ACC112 (cell line): ENCODE results near the gene APOD.
A peak's percentile ranks its signal among the peaks of the same experiment; 100 is the strongest.

Source experiments
- H2AFZ ChIP-seq: fragments of 200-600 bp; sonication (generic); one replicate; pipeline ENCODE4 v1.6.0; 2017; ENCODE audit warnings: antibody characterized with exemption, low read length; ENCODE audit not compliant: unreplicated experiment
- H3K27ac ChIP-seq: fragments of 200-600 bp; sonication (generic); 2 replicates; pipeline ENCODE4 v1.5.1; 2014; ENCODE audit warnings: low read depth, mild to moderate bottlenecking, antibody characterized with exemption, low read length, moderate library complexity
- H3K27me3 ChIP-seq: fragments of 200-600 bp; sonication (generic); 2 replicates; pipeline ENCODE4 v1.6.1; 2014; ENCODE audit warnings: mild to moderate bottlenecking, antibody characterized with exemption, low read length, moderate library complexity, mixed read lengths; ENCODE audit not compliant: insufficient read depth
- H3K36me3 ChIP-seq: fragments of 200-600 bp; sonication (generic); 2 replicates; pipeline ENCODE4 v1.6.1; 2016; ENCODE audit warnings: mild to moderate bottlenecking, antibody characterized with exemption, low read length, moderate library complexity, mixed read lengths; ENCODE audit not compliant: insufficient read depth
- H3K4me1 ChIP-seq: fragments of 200-600 bp; sonication (generic); one replicate; pipeline ENCODE4 v1.6.1; 2016; ENCODE audit warnings: low read length, mixed read lengths; ENCODE audit not compliant: insufficient read depth, unreplicated experiment, control insufficient read depth
- H3K4me3 ChIP-seq: fragments of 200-600 bp; sonication (generic); 2 replicates; pipeline ENCODE4 v1.5.1; 2014; ENCODE audit warnings: mild to moderate bottlenecking, low read depth, low read length
- H3K79me2 ChIP-seq: fragments of 200-600 bp; sonication (generic); one replicate; pipeline ENCODE4 v1.6.0; 2016; ENCODE audit warnings: low read length; ENCODE audit not compliant: control insufficient read depth, unreplicated experiment, insufficient read depth

Gene APOD

GRCh38 chr3:195551381-195551978 lies 32.3 kb downstream of the APOD start:
- Histone ChIP-seq H2AFZ (no peak overlapping the region), H3K27ac (no peak overlapping the region), H3K36me3 (no peaks in the 10 kb centered on the region), H3K4me3 (no peak overlapping the region), H3K4me1 (peaks cover 20% of the 10 kb centered on the region), H3K27me3 (no peaks in the 10 kb centered on the region), H3K79me2 (no peaks in the 10 kb centered on the region)

- Histone ChIP-seq H3K27me3 (no peaks in the 10 kb centered on the region), H3K79me2 (no peaks in the 10 kb centered on the region), H2AFZ (no peak overlapping the region), H3K4me1 (peaks cover 25% of the 10 kb centered on the region), H3K27ac (no peak overlapping the region), H3K36me3 (no peaks in the 10 kb centered on the region), H3K4me3 (no peak overlapping the region)
These were observed 33.0 kb downstream of the APOD start for GRCh38 chr3:195550723-195551122.

- Histone ChIP-seq H3K27ac (no peak overlapping the region), H3K4me3 (no peak overlapping the region), H3K79me2 (no peaks in the 10 kb centered on the region), H3K4me1 (peaks cover 30% of the 10 kb centered on the region), H3K36me3 (no peaks in the 10 kb centered on the region), H3K27me3 (no peaks in the 10 kb centered on the region), H2AFZ (no peak overlapping the region)
These were observed 33.7 kb downstream of the APOD start for GRCh38 chr3:195549931-195550519.

- H3K4me1 ChIP-seq, result peaks cover 41% of the 10 kb centered on the region
- no peaks in the 10 kb centered on the region for H3K36me3 ChIP-seq
- H3K27ac ChIP-seq, result no peak overlapping the region
- no peak overlapping the region for H2AFZ ChIP-seq
- H3K4me3 ChIP-seq, result no peak overlapping the region
- no peaks in the 10 kb centered on the region for H3K79me2 ChIP-seq
- H3K27me3 ChIP-seq, result no peaks in the 10 kb centered on the region
These were observed 34.8 kb downstream of the APOD start for GRCh38 chr3:195548987-195549386.

GRCh38 chr3:195548501-195548900 lies 35.2 kb downstream of the APOD start:
- Histone ChIP-seq H3K27me3 (no peaks in the 10 kb centered on the region), H2AFZ (no peak overlapping the region), H3K4me3 (no peak overlapping the region), H3K4me1 (peaks cover 45% of the 10 kb centered on the region), H3K27ac (no peak overlapping the region), H3K36me3 (no peaks in the 10 kb centered on the region), H3K79me2 (no peaks in the 10 kb centered on the region)

GRCh38 chr3:195548006-195548405 lies 35.7 kb downstream of the APOD start:
- Histone ChIP-seq H3K79me2 (no peaks in the 10 kb centered on the region), H3K27ac (no peak overlapping the region), H3K36me3 (no peaks in the 10 kb centered on the region), H3K27me3 (no peaks in the 10 kb centered on the region), H3K4me1 (peaks cover 46% of the 10 kb centered on the region), H3K4me3 (no peak overlapping the region), H2AFZ (no peak overlapping the region)

- peak overlapping the region; percentile 86 for H3K27ac ChIP-seq
- H3K36me3 ChIP-seq, result no peaks in the 10 kb centered on the region
- no peaks in the 10 kb centered on the region for H3K27me3 ChIP-seq
- H3K4me1 ChIP-seq, result peaks cover 50% of the 10 kb centered on the region
- H3K4me3 ChIP-seq, result peak overlapping the region; percentile 73
- H2AFZ ChIP-seq, result peak overlapping the region; percentile 9
- H3K79me2 ChIP-seq, result peaks cover 16% of the 10 kb centered on the region
These were observed 37.6 kb downstream of the APOD start for GRCh38 chr3:195546130-195546560.

- peaks cover 31% of the 10 kb centered on the region for H3K79me2 ChIP-seq
- peak overlapping the region; percentile 32 for H2AFZ ChIP-seq
- H3K27ac ChIP-seq, result peak overlapping the region; percentile 42; the same call in 1 of the 2 replicates
- H3K36me3 ChIP-seq, result no peaks in the 10 kb centered on the region
- peaks cover 64% of the 10 kb centered on the region for H3K4me1 ChIP-seq
- no peaks in the 10 kb centered on the region for H3K27me3 ChIP-seq
- H3K4me3 ChIP-seq, result peak overlapping the region; percentile 98
These were observed 39.1 kb downstream of the APOD start for GRCh38 chr3:195544634-195545033.

- Histone ChIP-seq H3K4me3 (peak overlapping the region; percentile 98), H3K27ac (peak overlapping the region; percentile 42; the same call in 1 of the 2 replicates), H2AFZ (peak overlapping the region; percentile 32), H3K4me1 (peaks cover 68% of the 10 kb centered on the region), H3K79me2 (peaks cover 35% of the 10 kb centered on the region), H3K36me3 (no peaks in the 10 kb centered on the region), H3K27me3 (no peaks in the 10 kb centered on the region)
These were observed 39.6 kb downstream of the APOD start for GRCh38 chr3:195544230-195544536.

GRCh38 chr3:195543500-195544229 lies 40.1 kb downstream of the APOD start:
- no peaks in the 10 kb centered on the region for H3K36me3 ChIP-seq
- H3K27ac ChIP-seq, result peak overlapping the region; percentile 42; the same call in 1 of the 2 replicates
- peaks cover 65% of the 10 kb centered on the region for H3K4me1 ChIP-seq

More at GRCh38 chr3:195543500-195544229, 40.1 kb downstream of the APOD start:
- H3K27me3 ChIP-seq, result no peaks in the 10 kb centered on the region
- peak overlapping the region; percentile 58 for H2AFZ ChIP-seq
- H3K79me2 ChIP-seq, result peaks cover 40% of the 10 kb centered on the region
- H3K4me3 ChIP-seq, result peak overlapping the region; percentile 98
